ENCODE measurements around the gene LARP1.

The LARP1 gene

DNA sequence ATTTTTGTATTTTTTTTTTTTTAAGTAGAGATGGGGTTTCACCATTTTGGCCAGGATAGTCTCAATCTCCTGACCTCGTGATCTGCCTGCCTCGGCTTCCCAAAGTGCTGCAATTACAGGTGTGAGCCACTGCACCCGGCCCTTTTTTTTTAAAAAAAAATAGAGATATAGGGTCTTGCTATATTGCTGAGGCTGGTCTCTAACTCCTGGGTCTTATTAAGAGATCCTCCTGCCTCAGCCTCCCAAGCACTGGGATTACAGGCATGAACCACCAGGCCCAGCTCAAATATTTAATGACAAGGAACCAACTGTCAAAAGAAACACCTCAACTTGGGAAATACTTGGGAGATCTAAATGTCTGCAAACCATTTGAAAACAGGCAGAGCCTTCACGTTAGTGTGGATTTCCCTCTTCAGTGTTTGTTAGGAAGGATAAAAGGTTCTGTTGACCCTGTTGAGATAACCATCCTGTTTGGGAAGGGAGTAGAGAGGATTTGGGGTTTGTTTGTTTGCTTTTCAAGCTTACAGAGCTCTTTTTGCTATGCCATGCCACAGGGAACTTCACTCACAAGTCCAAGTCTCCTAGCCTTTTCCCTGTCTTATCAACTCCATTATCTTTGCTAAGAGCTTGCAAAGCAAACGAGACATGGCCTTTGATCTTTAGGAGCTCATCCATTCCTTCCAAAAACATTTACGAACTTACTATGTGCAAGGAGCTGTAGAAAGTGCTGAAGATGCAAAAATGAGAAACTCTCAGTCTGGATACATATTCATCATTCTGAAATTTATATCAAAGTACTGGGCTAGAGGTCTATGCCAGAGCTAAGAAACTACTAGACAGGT, 87.7 kb downstream of the LARP1 start:
- DNase-seq = no peak

DNA sequence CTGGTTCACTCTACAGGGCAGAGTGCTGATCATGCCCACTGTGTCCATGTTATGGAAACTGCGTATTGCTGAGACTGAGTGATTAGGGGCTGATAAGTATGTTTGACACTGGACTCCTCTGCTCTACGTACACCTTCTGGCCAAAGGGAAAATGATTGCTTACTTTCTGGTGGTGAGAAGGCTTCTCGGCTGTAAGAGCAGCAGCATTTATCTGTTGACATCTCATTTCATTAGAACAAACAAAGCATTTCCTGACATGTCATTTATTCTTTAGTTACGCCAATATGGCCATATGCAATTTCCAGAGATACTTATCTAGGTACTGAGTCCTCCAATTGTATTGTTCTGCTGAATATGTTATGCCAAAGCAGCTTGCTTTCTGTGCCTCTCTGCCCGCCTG, 89.6 kb downstream of the LARP1 start:
- DNase-seq = no peak
- intact Hi-C loops (cut with DNase I) = no loop called here

More for the DNA sequence above, 87.7 kb downstream of the LARP1 start:
- intact Hi-C loops (cut with DNase I) = no loop called here

DNA sequence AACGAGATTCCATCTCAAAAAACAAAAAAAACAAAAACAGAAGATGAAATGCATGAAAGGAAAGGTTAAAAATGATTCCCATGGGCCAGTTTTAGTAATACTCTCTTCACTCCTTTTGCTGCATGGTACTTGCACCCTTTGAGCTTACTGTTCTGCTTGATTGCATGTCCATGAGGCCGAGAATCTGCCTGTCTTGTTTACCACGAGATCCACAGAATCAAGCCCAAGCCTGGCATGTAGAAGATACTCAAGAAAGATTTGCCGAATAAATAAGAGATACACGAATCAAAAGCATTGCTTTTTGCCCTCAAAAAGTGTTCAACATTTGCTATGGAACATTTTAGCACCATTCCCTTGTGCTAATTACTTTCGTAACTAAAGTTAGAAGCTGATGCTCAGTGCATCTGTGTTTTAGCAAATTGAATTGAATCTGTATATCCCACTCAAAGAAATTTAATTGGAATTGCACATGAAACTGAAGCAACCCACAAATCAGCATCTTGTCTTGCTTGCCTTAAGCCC, 94.1 kb downstream of the LARP1 start:
- intact Hi-C loops (cut with DNase I) = no loop called here

DNA sequence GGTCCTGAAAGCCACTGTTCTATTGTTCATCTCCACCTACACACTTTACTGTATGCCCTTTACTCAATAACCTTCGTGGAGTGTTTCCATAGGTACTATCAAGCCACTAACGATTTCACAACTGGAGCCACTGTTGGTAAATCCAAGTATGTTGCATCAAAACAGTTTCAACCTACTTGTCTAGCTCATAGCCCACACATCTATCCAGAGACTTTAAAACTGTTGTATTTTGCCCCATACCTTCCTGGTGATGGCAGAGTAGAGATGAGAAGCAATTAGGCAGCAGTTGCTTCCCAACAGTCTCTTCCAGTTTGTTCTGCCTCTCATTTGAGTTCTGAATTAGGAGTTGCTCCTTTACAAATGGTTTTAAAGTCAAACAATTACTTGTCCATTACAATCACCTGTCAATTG, 94.6 kb downstream of the LARP1 start:
- intact Hi-C loops (cut with DNase I) = no loop called here
- DNase-seq = no peak

More for the DNA sequence above, 94.1 kb downstream of the LARP1 start:
- no peak for DNase-seq

DNA sequence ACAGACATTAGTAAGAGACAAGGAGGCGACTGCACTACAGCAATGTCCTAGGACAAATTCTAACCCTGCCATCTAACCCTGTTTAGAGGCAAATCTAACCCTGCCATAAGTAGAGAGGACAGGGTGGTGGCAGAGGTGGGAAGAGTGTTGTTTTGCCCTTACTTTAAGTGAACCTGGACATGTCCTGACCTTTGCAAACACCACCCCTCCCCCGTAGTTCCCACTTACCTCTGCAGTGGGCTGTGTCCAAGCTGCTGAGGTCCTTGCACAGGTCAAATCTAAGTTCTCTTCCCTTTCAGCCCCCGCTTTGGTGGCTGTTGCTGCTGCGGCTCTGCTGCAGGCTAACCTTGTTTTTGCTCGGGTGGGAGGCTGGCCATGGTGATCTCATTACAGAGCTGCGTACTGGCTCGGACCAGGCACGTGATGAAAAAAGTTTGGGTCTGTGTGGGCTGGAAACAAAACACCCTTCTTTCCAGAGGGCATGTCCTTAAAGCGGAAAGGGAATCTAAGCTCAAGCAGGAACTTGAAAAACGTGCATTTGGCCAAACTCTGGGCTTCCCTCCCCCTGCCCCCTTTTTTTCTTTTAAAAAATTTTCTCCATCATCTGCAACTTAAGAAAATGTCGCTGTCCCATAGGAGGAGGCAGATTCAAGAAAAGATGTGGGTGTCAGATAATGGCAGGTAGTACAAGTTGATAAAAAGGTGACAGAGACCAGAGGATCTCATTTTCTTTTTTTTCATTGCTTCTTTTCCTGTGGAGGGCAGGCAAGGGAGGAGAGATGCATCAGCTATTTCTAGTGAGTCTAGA, 95.3 kb downstream of the LARP1 start, which contains the start of gene FAXDC2:
Gene FAXDC2 (minus strand): TSS at position 349 of the 808 bp plus-strand sequence. CDS start 12,425 bp downstream, outside the sequence.
- intact Hi-C loops (cut with DNase I) = no loop called here
- peak; percentile 59 to 96 (median 75) for DNase-seq

DNA sequence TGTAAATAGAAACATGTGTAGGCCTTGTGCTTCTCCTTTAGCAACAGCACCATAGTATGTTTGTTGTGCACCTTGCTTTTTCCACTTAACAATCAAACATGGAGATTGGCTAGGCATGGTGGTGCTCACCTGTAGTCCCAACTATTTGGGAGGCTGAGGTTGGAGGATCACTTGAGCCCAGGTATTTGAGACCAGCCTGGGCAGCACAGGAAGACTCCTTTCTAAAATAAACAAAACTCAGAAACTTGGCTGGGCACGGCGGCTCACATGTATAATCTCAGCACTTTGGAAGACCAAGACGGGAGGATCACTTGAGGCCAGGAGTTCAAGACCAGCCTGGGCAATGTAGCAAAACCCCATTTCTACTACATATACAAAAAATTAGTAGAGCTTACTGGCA, 96.2 kb downstream of the LARP1 start:
- DNase-seq = no peak
- intact Hi-C loops (cut with DNase I) = no loop called here

DNA sequence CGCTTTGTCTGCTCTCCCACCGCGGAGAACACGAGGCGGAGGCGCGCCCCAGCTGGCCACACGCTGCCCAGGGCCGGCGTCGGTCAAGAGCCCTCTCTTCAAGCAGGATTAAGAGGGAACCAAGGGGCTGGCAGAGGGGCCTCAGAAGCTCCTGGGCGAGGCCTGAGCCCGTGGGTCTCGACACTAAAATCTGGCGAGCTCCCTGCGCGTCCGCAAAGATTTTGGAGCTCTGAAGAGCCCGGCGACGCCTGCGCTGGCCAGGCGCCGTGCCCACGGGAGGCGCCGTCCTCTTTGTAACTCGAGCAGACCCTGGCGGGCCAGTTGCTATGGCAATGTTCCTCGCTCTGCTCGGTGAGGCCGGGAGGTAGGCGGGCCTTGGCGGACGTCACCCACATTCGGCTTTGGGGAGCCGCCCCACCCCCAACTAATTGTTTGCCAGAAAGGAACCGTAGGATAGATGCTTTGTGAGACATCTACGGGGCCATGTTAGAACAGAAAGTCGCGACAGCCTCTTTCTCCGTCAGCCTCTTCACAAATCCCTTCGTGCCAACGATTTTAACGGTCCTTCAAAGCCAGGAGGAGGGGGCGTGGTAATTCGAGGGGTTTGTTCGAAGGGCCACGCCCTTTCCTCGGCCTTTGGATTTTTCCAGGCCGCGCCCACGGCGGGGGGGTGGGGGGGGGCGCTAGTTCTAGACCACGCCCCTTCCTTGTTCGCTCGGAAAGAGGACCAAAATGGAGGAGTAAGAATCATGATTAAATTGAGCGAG, 102.5 kb downstream of the LARP1 start:
- intact Hi-C loops (cut with DNase I) = loop anchor here (1.0 to 5.0 kb wide), 2 partner anchors 85 to 102 kb away; partner anchors contain the start of genes LARP1 and MRPL22
- DNase-seq = peak; percentile 86 to 99 (median 94)

DNA sequence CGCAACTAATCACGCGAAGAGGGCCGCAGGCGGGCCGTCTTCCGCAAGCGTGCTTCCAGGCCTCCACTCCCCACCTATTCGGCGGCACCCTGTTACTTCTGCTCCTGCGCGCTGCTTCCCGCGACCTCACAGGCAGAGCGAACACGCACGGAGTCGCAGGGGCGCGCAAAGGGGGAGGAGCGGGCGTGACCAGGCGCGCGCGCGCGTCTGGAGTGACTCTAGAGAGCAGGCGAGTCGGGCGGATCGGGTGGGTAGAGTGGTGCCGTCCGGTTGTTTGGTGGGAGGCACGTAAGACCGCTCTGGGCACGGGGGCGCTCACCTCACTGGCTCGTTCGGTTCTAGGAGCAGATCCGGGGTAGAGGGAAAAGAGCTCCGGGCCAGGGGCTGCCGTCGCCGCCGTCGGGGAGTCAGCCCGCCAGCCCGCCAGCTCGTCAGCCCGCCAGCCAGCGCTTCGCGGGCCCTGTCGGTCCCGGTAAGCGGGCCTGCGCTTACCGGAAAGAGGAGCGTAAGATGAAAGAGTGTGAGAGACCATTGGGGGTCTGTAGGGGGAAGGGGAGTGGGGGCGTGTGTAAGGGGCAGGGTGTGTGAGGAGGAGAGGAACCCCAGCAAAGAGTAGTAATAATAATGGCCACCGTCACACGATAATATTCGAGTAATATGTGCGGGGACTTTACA, 103.3 kb downstream of the LARP1 start, which contains the start of gene CNOT8:
Gene CNOT8 (plus strand): TSS at position 331 of the 675 bp plus-strand sequence. CDS start 4,652 bp downstream, outside the sequence.
- intact Hi-C loops (cut with DNase I) = loop anchor here (1.0 to 5.0 kb wide), 2 partner anchors 84 to 103 kb away; partner anchors contain the start of genes LARP1 and MRPL22
- DNase-seq = peak; percentile 97 to 100 (median 99)

DNA sequence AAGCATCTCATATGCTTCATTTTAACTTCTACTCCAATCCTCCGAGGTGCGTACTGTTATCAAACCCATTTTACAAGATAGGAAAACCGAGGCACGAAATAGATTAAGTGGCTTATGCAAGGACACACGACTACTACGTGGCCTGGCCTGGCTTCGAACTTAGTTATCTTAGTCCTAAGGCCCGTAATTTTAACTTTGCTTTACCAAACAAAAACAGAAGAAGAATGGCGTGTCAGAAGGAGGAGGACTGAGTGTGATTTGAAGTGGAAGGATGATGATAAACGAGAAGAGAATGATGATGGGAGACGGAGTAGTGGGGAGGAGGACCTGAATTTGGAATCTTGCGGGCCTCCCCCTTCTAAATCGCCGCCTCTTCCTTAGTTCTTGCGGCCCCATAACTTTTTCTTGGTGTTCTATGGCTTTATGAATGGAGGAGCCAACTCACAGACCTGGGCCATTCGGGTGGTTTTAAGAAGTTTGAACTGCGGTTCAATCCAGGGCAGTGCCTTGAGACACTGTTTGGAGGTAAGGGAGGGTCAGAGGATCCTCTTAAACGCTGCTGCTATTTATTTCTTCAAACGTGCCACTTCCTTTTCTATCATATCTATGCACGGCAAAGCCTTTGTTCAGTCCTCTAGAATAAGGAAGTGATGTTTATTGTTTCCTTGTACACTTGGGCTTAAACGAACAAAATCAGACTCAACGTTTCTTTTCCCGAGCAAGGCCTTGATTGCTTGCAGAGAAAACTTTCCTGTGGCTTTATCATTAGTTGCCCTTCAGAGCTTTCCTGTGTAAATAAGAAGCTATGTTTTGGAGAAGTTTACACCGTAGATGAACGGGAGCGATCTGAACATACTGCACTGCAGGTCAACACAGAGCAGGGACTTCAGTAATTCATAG, 104.0 kb downstream of the LARP1 start:
- intact Hi-C loops (cut with DNase I) = loop anchor here (1.0 to 5.0 kb wide), 2 partner anchors 83 to 104 kb away; partner anchors contain the start of genes LARP1 and MRPL22
- DNase-seq = no peak

DNA sequence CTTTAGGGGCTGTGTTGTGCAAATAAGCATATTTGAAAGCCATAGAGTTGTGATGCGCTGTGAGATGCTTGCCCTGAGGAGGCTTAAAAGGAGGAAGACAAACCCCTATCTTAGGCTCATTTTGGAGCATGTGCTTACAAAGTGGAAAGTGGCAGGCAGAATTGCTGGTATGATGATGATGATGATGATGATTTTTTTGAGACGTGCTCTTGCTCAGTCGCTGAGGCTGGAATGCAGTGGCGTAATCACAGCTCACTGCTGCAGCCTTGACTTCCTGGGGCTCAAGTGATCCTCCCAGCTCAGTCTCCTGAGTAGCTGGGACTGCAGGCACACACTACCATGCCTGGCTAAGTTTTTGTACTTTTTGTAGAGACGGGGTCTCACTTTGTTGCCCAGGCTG, 104.9 kb downstream of the LARP1 start:
- intact Hi-C loops (cut with DNase I) = no loop called here
- no peak for DNase-seq

DNA sequence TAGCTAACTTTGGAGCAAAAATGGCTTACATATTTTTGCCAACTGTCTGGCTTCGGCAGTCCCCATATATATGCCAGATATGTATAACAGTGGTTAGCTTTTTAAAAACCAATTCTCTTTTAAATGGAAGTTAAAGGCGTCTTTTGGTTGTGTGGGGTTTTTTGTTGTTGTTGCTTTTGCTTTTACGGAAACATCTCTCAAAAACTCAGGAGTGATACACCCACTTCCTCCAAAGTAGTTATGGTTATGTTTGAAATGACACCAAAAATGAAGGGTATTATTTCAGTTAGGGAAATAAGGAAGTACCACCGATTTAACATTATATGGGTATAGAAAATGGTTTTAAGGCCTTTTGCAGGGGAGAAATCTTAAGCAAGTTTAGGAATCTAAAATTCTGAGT, 105.6 kb downstream of the LARP1 start:
- no peak for DNase-seq
- intact Hi-C loops (cut with DNase I) = no loop called here

DNA sequence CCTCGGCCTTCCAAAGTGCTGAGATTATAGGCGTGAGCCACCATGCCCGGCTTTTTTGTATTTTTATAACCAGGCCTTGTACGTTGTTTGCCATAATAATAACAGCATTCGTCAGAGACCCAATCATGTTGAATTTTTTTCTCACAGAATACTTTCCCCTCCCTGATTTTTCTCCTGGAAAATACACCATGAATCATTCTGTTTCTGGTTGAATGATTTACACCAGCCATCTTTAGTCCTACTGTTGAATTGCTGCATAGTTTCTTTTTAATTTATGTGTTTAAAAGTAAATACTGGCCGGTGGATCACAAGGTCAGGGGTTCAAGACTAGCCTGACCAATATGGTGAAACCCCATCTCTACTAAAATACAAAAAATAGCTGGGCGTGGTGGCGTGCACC, 106.8 kb downstream of the LARP1 start:
- intact Hi-C loops (cut with DNase I) = no loop called here

DNA sequence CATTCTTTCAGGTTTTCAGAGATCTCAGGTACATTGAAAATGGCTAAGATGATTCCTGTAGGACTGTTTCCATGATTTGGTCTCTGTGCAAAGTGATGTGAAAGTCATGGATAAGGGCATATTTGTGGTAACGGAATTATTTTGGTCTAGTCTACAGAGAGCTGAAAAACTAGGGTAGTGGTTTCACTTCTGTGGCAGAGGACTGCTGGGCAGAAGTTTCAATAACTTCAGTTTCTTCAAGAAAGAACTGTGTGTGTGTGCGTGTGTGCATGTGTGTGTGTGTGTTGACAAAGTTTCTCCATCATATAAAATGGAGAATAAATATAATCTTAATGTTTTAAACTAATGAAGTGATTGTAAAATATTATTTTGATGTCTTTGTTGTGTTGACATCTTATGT, 107.6 kb downstream of the LARP1 start:
- no peak for DNase-seq
- intact Hi-C loops (cut with DNase I) = no loop called here

More for the DNA sequence above, 106.8 kb downstream of the LARP1 start:
- DNase-seq = no peak

DNA sequence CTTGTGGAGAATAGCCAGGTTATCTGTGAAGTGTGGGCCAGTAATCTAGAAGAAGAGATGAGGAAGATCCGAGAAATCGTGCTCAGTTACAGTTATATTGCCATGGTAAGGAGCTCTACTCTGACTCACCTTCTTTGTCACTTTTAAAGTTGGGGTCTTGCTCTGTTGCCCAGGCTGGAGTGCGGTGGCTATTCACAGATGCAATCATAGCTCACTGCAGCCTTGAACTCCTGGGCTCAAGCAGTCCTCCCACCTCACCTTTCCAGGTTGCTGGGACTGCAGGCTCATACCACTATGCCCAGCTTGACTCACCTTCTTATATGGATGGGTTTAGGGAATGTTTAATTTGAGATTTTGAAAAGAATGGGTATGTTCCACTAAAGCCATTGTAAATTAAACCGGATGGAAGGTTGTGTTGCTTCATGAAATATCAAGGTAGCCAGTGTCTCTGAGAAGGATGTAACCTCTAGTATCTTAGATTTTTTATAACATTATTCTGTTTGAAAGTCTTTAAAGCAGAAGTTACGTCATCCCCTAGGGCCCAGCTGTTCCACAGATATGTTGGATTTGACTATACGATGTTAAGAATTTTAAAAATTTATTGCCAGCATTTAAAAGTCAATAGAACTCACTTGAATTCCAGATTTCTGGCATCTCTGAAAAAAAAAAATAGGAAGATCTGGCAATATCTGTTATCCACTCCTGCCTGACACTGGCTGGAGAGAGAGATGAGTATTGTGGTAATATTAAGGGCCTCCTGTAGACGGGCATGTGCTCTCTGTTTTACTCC, 108.3 kb downstream of the LARP1 start:
- intact Hi-C loops (cut with DNase I) = no loop called here
- DNase-seq = no peak

DNA sequence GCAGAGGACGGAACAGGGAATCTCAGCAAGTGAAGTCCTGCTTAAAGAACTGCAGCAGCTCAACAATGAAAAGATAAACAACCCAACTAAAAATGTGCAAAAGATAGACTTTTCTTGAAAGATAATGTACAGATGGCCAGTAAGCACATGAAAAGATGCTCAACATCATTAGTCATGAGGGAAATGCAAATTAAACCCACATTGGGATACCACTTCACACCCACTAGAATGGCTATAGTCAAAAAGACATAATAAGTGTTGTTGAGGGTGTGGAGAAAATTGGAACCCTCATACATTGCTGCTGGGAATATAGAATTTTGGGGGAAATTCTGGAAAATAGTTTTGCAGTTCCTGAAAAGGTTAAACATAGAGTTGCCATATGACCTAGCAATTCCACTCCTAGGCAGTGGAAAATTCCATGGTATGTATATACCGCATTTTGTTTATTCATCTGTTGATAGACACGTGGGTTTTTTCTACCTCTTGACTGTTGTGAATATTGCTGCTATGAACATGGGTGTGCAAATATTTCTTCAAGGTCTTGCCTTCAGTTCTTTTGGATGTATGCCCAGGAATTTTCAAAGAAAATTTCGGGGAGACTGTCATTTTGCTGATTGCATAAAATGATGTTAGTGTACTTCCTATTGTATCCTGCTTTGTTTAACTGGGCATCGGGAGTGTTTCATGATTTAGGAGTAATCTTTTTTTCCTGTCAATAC, 110.4 kb downstream of the LARP1 start:
- intact Hi-C loops (cut with DNase I) = no loop called here
- no peak for DNase-seq

DNA sequence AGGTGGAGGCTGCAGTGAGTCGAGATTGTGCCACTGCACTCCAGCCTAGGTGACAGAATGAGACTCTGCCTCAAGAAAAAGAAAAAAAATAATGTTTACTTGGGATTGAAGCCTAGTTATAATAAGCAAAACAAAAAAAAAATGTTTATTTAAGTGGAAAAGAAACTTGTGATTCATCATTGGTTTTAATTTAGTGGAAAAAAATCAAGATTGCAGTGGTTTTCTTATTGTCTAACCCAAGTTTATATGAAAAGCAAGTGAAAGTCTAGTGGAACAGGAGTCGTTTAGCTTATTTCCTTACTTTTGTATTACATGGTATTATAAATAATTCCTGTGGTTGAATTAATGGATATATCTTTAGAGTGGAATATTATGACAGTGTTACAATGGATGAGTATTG, 111.7 kb downstream of the LARP1 start:
- intact Hi-C loops (cut with DNase I) = no loop called here

More for the DNA sequence above, 111.7 kb downstream of the LARP1 start:
- DNase-seq = no peak
